CD4-positive, alpha-beta T cell (primary cell): ENCODE data around the gene C14orf180. TPM values are rescaled to one million over a fixed set of nuclear protein-coding genes. Genes with fewer than 3 reads are reported as not detected.

Experiments
- ATAC-seq: fragments of 200-7000 bp; cut with Tn5 transposase; one replicate; pipeline ENCODE4 v1.10.0; 2022; ENCODE audit warnings: mild to moderate bottlenecking; ENCODE audit not compliant: poor library complexity
- CTCF ChIA-PET: fragments of 350-600 bp; sonication (Branson Sonifier 250); formaldehyde crosslinking; loops from one replicate; lab custom pipeline; 2021; ENCODE audit warnings: antibody characterized with exemption, inconsistent platforms; lab: Charles Lee
- POLR2A ChIA-PET: fragments of 350-600 bp; sonication (Branson Sonifier 250); formaldehyde crosslinking; loops from one replicate; lab custom pipeline; 2021; ENCODE audit warnings: antibody characterized with exemption, inconsistent platforms; lab: Charles Lee
- DNase-seq, 14 experiments: peaks; one replicate each; pipeline ENCODE4 v3.0.0-alpha.2; 2013 to 2020; ENCODE audit warnings: mixed read lengths in 2 of 14
- H3K27ac ChIP-seq, 2 donors: one replicate each; pipeline versions ENCODE4 v1.5.1 to v1.7.0; 2013; ENCODE audit warnings: low read length in 2 of 2, low read depth in 1 of 2, mild to moderate bottlenecking in 1 of 2
- H3K27me3 ChIP-seq, 2 experiments: 1 replicate in 1 of 2; 2 replicates in 1 of 2; pipeline versions ENCODE4 v1.6.1 to v1.7.0; 2013; ENCODE audit warnings: low read length in 2 of 2, control low read depth in 1 of 2, mild to moderate bottlenecking in 1 of 2, moderate library complexity in 1 of 2; ENCODE audit not compliant: insufficient read depth in 2 of 2, control insufficient read depth in 1 of 2
- H3K36me3 ChIP-seq: one replicate; pipeline ENCODE4 v1.6.1; 2013; ENCODE audit warnings: low read length, control low read depth; ENCODE audit not compliant: insufficient read depth
- H3K4me1 ChIP-seq: one replicate; pipeline ENCODE4 v1.6.1; 2013; ENCODE audit warnings: low read length, control low read depth; ENCODE audit not compliant: insufficient read depth
- H3K4me3 ChIP-seq: one replicate; pipeline ENCODE4 v1.5.1; 2013; ENCODE audit warnings: mild to moderate bottlenecking, low read length, moderate library complexity
- H3K9me3 ChIP-seq, 2 experiments: 1 replicate in 1 of 2; 2 replicates in 1 of 2; pipeline versions ENCODE4 v1.6.1 to v1.7.0; 2013; ENCODE audit warnings: low read length in 2 of 2, mild to moderate bottlenecking in 2 of 2, control low read depth in 1 of 2, moderate library complexity in 1 of 2; ENCODE audit not compliant: control insufficient read depth in 1 of 2, insufficient read depth in 1 of 2
- H3K27ac Mint-ChIP-seq: one replicate; pipeline ENCODE4 v1.8.0; 2020; ENCODE audit warnings: mixed read lengths
- H3K27me3 Mint-ChIP-seq: one replicate; pipeline ENCODE4 v1.8.0; 2021; ENCODE audit warnings: mixed read lengths
- H3K36me3 Mint-ChIP-seq: one replicate; pipeline ENCODE4 v1.8.0; 2021; ENCODE audit warnings: low read depth, mixed read lengths
- H3K4me1 Mint-ChIP-seq: one replicate; pipeline ENCODE4 v1.8.0; 2021; ENCODE audit warnings: low read depth, mixed read lengths
- H3K4me3 Mint-ChIP-seq: one replicate; pipeline ENCODE4 v1.8.0; 2020; ENCODE audit warnings: mild to moderate bottlenecking, mixed read lengths
- H3K9me3 Mint-ChIP-seq: one replicate; pipeline ENCODE4 v1.8.0; 2020; ENCODE audit warnings: mixed read lengths
- intact Hi-C, 2 experiments: fragments of 100-400 bp; cut with DNase I in 1 of 2; cut with micrococcal nuclease in 1 of 2; formaldehyde crosslinking; loops; one replicate each; pipeline versions ENCODE4 v1.15.1 to v1.9.0; 2023 to 2025; cut with DNase I, micrococcal nuclease
- total RNA-seq, 174 experiments: library from RNA in 2 of 174; stranded (reverse) in 2 of 174; gene quantifications; one replicate each; pipeline ENCODE4 v1.2.3 and lab custom pipeline; 2021 to 2026
- TF ChIP-seq, protein P1 (sequence below): fragments of 200-600 bp; IDR thresholded peaks from one replicate; pipeline ENCODE4 v1.8.0; 2022; ENCODE audit warnings: antibody characterized with exemption, mild to moderate bottlenecking

Gene C14orf180
- total RNA-seq, 2 experiments from 2014 or later, result not detected

DNA sequence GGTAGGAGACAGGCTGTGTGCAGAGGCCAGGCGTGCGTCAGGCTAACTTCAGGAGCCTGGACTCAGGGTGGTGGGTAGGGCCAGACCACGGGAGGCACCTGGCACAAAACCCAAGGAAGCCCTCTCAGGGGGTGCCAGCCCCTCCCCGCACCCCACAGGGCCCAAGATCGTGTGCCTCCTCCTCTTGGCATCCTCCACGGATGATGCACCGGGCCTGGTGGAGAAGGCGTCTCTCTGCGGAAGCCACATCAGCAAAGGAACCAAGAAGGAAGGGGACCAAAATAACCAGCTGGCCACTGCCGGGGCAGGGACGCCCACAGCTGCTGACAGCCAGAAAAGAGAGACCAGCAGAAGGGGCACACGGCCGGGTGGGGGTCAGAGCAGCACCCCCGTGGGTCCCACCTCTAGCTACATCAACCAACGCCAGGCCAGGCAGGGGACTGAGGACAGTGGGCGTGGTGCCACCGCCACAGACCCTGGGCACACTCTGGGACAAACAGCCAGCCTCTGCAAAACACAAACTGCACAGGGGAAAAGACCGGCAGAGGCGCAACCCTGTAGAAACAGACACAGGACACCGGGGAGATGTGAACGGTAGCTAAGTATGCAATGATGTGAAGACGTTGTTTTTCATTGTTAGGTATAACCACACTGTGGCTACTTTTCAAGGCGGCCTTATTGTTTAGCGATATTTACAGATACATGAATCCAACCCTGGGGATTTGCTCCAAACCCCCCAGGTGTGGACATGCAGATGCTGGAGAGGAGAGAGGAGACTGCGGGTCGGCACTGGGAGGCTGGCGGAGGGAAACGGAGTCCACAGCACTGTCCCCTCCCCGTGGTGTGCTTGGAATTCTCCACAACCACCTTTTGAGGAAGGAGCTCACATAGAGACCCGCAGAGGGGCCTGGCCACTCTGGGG lies 26.1 kb upstream of the C14orf180 start:
- Histone ChIP-seq H3K36me3 (no peaks in the 10 kb centered on the region), H3K4me3 (no peak overlapping the region), H3K27me3 (peaks cover 0 to 6% of the 10 kb centered on the region in 2 experiments), H3K27ac (no peak overlapping the region), H3K4me1 (no peaks in the 10 kb centered on the region), H3K9me3 (peaks cover 0 to 7% of the 10 kb centered on the region in 2 experiments)
- H3K36me3 Mint-ChIP-seq, result no peaks in the 10 kb centered on the region
- intact Hi-C loops, result no loop called here
- ChIA-PET CTCF (no interaction called here), POLR2A (no interaction called here)
- no peak for ATAC-seq
- TF ChIP-seq, protein P1, sequence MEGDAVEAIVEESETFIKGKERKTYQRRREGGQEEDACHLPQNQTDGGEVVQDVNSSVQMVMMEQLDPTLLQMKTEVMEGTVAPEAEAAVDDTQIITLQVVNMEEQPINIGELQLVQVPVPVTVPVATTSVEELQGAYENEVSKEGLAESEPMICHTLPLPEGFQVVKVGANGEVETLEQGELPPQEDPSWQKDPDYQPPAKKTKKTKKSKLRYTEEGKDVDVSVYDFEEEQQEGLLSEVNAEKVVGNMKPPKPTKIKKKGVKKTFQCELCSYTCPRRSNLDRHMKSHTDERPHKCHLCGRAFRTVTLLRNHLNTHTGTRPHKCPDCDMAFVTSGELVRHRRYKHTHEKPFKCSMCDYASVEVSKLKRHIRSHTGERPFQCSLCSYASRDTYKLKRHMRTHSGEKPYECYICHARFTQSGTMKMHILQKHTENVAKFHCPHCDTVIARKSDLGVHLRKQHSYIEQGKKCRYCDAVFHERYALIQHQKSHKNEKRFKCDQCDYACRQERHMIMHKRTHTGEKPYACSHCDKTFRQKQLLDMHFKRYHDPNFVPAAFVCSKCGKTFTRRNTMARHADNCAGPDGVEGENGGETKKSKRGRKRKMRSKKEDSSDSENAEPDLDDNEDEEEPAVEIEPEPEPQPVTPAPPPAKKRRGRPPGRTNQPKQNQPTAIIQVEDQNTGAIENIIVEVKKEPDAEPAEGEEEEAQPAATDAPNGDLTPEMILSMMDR, result no peak
- no peak overlapping the region for H3K27ac Mint-ChIP-seq
- no peak for DNase-seq
- H3K27me3 Mint-ChIP-seq, result peaks cover 16% of the 10 kb centered on the region
- no peak overlapping the region for H3K4me3 Mint-ChIP-seq
- H3K4me1 Mint-ChIP-seq, result no peaks in the 10 kb centered on the region
- H3K9me3 Mint-ChIP-seq, result no peaks in the 10 kb centered on the region

DNA sequence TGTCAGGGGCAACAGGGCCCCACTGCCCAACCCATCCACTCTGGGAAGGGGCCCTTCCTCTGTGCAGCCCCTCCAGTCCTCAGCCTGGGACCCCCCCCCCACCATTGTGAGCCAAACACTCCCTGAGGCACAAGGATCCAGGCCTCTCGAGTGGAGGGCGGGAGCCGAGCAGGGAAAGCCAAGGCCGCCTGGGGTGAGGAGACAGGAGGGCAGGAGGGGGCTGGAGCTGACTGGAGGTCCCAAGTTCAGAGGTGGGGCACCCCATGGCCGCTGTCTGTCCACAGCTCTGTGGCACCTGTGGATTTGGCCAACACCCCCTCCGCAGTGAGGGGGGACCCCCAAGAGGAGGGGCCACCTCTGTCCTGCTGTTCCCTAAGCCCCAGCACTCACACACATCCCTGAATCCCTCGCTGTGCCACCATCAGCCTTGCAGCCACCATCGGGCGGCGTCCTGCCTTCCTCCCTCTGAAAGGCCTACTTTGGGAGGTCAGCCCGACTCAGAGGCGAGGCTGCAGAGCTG lies 25.4 kb upstream of the C14orf180 start:
- no peaks in the 10 kb centered on the region for H3K9me3 Mint-ChIP-seq
- Histone ChIP-seq H3K9me3 (peaks cover 0 to 7% of the 10 kb centered on the region in 2 experiments), H3K4me1 (no peaks in the 10 kb centered on the region), H3K36me3 (no peaks in the 10 kb centered on the region), H3K27me3 (peaks cover 0 to 6% of the 10 kb centered on the region in 2 experiments), H3K27ac (no peak overlapping the region), H3K4me3 (no peak overlapping the region)
- ATAC-seq (no peak), DNase-seq (no peak)
- no peak overlapping the region for H3K27ac Mint-ChIP-seq
- H3K27me3 Mint-ChIP-seq, result peaks cover 16% of the 10 kb centered on the region
- TF ChIP-seq, protein P1, result no peak
- H3K4me3 Mint-ChIP-seq, result no peak overlapping the region
- POLR2A ChIA-PET, result no interaction called here
- no peaks in the 10 kb centered on the region for H3K36me3 Mint-ChIP-seq
- intact Hi-C loops, result no loop called here
- H3K4me1 Mint-ChIP-seq, result no peaks in the 10 kb centered on the region
- CTCF ChIA-PET, result no interaction called here

DNA sequence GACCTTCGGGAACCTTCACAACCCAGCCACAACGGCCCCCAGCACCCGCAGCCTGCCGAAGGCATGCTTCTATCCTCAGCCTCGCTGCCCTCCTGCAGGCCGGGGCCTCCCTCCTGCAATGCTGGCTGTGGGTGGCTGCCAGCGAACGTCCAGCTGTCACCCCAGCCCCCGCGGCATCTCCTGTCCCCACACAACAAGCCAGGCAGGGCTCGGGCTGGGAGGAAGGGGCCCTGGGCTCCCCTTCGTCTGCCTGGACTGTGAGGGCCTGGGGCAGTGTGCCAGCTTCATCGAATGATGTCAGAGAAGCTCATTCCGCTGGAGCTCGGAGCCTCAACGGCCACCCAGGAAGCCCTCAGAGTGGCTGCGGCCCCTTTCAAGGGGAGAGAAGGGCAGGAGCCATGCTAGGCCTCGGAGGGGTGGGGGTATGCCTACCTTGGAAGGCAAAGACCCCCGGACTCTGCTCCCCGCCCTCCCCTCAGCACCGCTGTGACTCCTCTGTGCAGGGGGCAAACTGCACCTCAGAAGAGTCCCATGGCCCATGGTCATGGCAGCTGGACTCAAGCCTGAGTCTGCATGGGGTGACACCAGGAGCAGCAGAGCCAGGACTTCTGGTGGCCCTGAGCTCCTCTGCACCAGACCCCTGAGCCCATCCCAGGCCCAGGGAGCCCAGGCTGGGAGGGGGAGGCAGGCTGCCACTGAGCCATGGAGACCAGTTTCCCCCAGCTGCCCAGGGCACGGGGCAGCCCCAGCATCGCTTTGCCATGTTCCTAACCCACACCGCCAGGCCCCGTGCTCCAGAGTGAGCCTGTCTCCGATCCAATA lies 24.7 kb upstream of the C14orf180 start:
- ATAC-seq, result no peak
- H3K9me3 Mint-ChIP-seq, result no peaks in the 10 kb centered on the region
- Histone ChIP-seq H3K27me3 (peaks cover 0 to 3% of the 10 kb centered on the region in 2 experiments), H3K36me3 (no peaks in the 10 kb centered on the region), H3K4me3 (no peak overlapping the region), H3K27ac (no peak overlapping the region), H3K4me1 (no peaks in the 10 kb centered on the region), H3K9me3 (peaks cover 0 to 7% of the 10 kb centered on the region in 2 experiments)
- H3K36me3 Mint-ChIP-seq, result no peaks in the 10 kb centered on the region
- intact Hi-C loops, result no loop called here
- ChIA-PET CTCF (no interaction called here), POLR2A (interaction anchor here (0.6 kb wide), 1 partner anchor 423 kb away, joined by 3 read pairs; no protein-coding TSS in a partner anchor)
- DNase-seq, result no peak
- no peaks in the 10 kb centered on the region for H3K4me1 Mint-ChIP-seq
- peaks cover 15% of the 10 kb centered on the region for H3K27me3 Mint-ChIP-seq
- TF ChIP-seq, protein P1, result no peak
- H3K4me3 Mint-ChIP-seq, result no peak overlapping the region
- H3K27ac Mint-ChIP-seq, result no peak overlapping the region
